Osteocyte (in vitro differentiated cells): Measurements from ENCODE around the gene ZDHHC1. TPM values are rescaled to one million over a fixed set of nuclear protein-coding genes. Genes with fewer than 3 reads are reported as not detected.
"Not testable (repeated sequence)": the region's sequence is repeated elsewhere in the genome, so short reads cannot be mapped to it uniquely, and the experiment has no call there.

Experiments used
- DNase-seq: peaks from one replicate; pipeline ENCODE4 v3.0.0; 2021; ENCODE audit warnings: mixed read lengths; ENCODE audit not compliant: unreplicated experiment; ENCODE audit errors: extremely low spot score
- H3K27ac Mint-ChIP-seq: one replicate; pipeline ENCODE4 v1.8.0; 2021; ENCODE audit warnings: mild to moderate bottlenecking, mixed read lengths; ENCODE audit not compliant: unreplicated experiment
- H3K27me3 Mint-ChIP-seq: one replicate; pipeline ENCODE4 v1.8.0; 2021; ENCODE audit warnings: mixed read lengths; ENCODE audit not compliant: unreplicated experiment
- H3K36me3 Mint-ChIP-seq: one replicate; pipeline ENCODE4 v1.8.0; 2021; ENCODE audit warnings: mixed read lengths; ENCODE audit not compliant: unreplicated experiment
- H3K4me1 Mint-ChIP-seq: one replicate; pipeline ENCODE4 v1.8.0; 2021; ENCODE audit warnings: mixed read lengths; ENCODE audit not compliant: unreplicated experiment
- H3K4me3 Mint-ChIP-seq: one replicate; pipeline ENCODE4 v1.8.0; 2021; ENCODE audit warnings: mild to moderate bottlenecking, moderate library complexity, mixed read lengths; ENCODE audit not compliant: unreplicated experiment
- H3K9me3 Mint-ChIP-seq: one replicate; pipeline ENCODE4 v1.8.0; 2021; ENCODE audit warnings: mixed read lengths; ENCODE audit not compliant: unreplicated experiment
- CTCF ChIP-seq: fragments of 200-600 bp; sonication (generic); IDR thresholded peaks from 2 replicates; pipeline ENCODE4 v1.5.0; 2021; ENCODE audit warnings: antibody characterized with exemption, mild to moderate bottlenecking, moderate library complexity
- total RNA-seq: library from RNA; stranded (reverse); gene quantifications from 2 replicates; pipeline ENCODE4 v1.2.1, GENCODE V29; 2021

The ZDHHC1 gene
- total RNA-seq, 1 donor from 2014 or later = 15.4 TPM

- TF ChIP-seq CTCF = no peak
- H3K36me3 Mint-ChIP-seq = no peaks in the 10 kb centered on the region
- H3K4me3 Mint-ChIP-seq = no peak overlapping the region
- H3K27ac Mint-ChIP-seq = no peak overlapping the region
- H3K4me1 Mint-ChIP-seq = no peaks in the 10 kb centered on the region
- peak; percentile 65 for DNase-seq
- H3K27me3 Mint-ChIP-seq = peaks cover 49% of the 10 kb centered on the region
- H3K9me3 Mint-ChIP-seq = no peaks in the 10 kb centered on the region
Observed at GRCh38 chr16:67384778-67385510, 31.3 kb downstream of the ZDHHC1 start.

- Mint-ChIP-seq H3K4me3 (no peak overlapping the region), H3K4me1 (no peaks in the 10 kb centered on the region), H3K27me3 (peaks cover 47% of the 10 kb centered on the region), H3K27ac (no peak overlapping the region), H3K9me3 (no peaks in the 10 kb centered on the region), H3K36me3 (no peaks in the 10 kb centered on the region)
- no peak for TF ChIP-seq CTCF
- no peak for DNase-seq
Observed at GRCh38 chr16:67383284-67383683, 33.0 kb downstream of the ZDHHC1 start.

GRCh38 chr16:67378642-67379041, 37.6 kb downstream of the ZDHHC1 start:
- Mint-ChIP-seq H3K4me3 (no peak overlapping the region), H3K9me3 (no peaks in the 10 kb centered on the region), H3K27me3 (peaks cover 29% of the 10 kb centered on the region), H3K27ac (no peak overlapping the region), H3K4me1 (no peaks in the 10 kb centered on the region), H3K36me3 (no peaks in the 10 kb centered on the region)
- no peak for TF ChIP-seq CTCF
- DNase-seq = no peak

- H3K27ac Mint-ChIP-seq, H3K4me1 Mint-ChIP-seq, H3K9me3 Mint-ChIP-seq, DNase-seq, H3K4me3 Mint-ChIP-seq, H3K36me3 Mint-ChIP-seq: not testable (repeated sequence)
- H3K27me3 Mint-ChIP-seq = peaks cover 21% of the 10 kb centered on the region
Observed at GRCh38 chr16:67376012-67376411, 40.3 kb downstream of the ZDHHC1 start.

- peak; percentile 66 for TF ChIP-seq CTCF
- no peaks in the 10 kb centered on the region for H3K36me3 Mint-ChIP-seq
Observed at GRCh38 chr16:67372664-67373063, 43.6 kb downstream of the ZDHHC1 start.

More at GRCh38 chr16:67372664-67373063, 43.6 kb downstream of the ZDHHC1 start:
- Mint-ChIP-seq H3K27me3 (peaks cover 14% of the 10 kb centered on the region), H3K27ac (no peak overlapping the region), H3K4me3 (no peak overlapping the region), H3K9me3 (no peaks in the 10 kb centered on the region), H3K4me1 (no peaks in the 10 kb centered on the region)
- DNase-seq = no peak
